ENCODE data around the gene PPP2R5D. TPM values are rescaled to one million over a fixed set of nuclear protein-coding genes. Genes with fewer than 3 reads are reported as not detected.
A peak's percentile ranks its signal among the peaks of the same experiment; 100 is the strongest.
"Not testable (repeated sequence)": the region's sequence is repeated elsewhere in the genome, so short reads cannot be mapped to it uniquely, and the experiment has no call there.

PPP2R5D gene
- total and polyA plus RNA-seq, 4 donors = 42.9 to 86.8 (median 68.4) TPM

DNA sequence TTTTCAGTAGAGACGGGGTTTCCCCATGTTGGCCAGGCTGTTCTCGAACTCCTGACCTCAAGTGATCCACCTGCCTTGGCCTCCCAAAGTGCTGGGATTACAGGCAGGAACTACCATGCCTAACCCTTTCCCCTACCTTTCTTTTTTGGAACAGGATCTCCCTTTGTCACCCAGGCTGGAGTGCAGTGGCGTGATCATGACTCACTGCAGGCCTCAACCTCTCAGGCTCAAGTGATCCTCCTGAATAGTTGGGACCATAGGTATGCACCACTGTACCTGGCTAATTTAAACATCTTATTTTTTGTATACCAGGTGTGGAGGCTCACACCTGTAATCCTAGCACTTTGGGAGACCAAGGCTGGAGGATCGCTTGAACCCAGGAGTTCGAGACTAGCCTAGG, 43.0 kb upstream of the PPP2R5D start:
- H3K36me3 ChIP-seq (ENCODE audit: control insufficient read depth, insufficient read depth, low read length) = peaks cover 61% of the 10 kb centered on the region
- H3K27me3 ChIP-seq (ENCODE audit: control insufficient read depth, insufficient read depth, low read length); H3K27ac ChIP-seq (ENCODE audit: low read depth, low read length); H3K4me1 ChIP-seq (ENCODE audit: control insufficient read depth, insufficient read depth, low read length); H3K4me3 ChIP-seq (ENCODE audit: low read depth, low read length); H3K9me3 ChIP-seq (ENCODE audit: control insufficient read depth, insufficient read depth, low read length); DNase-seq (ENCODE audit: low read depth in 4 of 6, low spot score in 6 of 6): not testable (repeated sequence)
- 96% methylated on average over 3 of the region's 5 CpGs for WGBS (ENCODE audit: insufficient coverage)

DNA sequence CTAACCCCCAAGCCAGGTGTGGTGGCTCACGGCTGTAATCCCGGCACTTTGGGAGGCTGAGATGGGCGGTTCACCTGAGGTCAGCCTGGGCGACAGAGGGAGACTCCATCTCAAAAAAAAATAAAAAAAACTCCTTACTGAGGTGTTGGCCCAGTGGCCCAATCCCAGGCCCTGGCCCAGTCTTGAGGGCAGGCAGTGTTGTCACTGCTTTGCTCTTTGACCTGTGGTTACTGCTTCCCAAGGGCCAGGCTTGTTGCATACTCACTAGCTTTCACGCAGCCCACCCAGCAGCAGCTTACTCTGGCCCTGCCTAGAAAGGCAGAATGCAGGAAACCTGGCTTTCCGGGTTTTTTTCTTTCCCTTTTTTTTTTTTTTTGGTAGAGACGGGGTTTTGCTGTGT, 41.9 kb upstream of the PPP2R5D start:
- WGBS (ENCODE audit: insufficient coverage) = 98% methylated on average over 4 of the region's 7 CpGs

DNA sequence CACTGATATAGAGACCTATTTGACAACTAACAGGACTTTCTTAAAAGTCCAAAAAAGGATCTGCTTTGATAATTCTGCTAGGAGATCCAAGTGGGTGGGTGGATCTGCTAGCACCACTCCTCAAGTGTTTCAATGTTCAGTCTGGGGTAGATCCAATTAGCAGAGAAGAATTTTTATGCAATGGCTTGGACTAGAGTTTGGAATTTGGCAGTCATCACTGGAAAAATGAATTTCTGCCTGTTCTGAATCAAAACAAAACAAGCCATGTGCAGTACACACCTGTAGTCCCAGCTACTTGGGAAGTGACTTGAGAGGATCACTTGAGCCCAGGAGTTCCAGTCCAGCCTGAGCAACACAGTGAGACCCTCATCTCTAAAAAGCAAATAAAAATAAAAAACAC, 36.4 kb upstream of the PPP2R5D start:
- Histone ChIP-seq H3K4me1 (ENCODE audit: control insufficient read depth, insufficient read depth, low read length) (no peaks in the 10 kb centered on the region), H3K9me3 (ENCODE audit: control insufficient read depth, insufficient read depth, low read length) (no peaks in the 10 kb centered on the region), H3K27me3 (ENCODE audit: control insufficient read depth, insufficient read depth, low read length) (no peaks in the 10 kb centered on the region), H3K27ac (ENCODE audit: low read depth, low read length) (no peak overlapping the region), H3K4me3 (ENCODE audit: low read depth, low read length) (no peak overlapping the region), H3K36me3 (ENCODE audit: control insufficient read depth, insufficient read depth, low read length) (peaks cover 19% of the 10 kb centered on the region)
- no peak for DNase-seq (ENCODE audit: low read depth in 4 of 6, low spot score in 6 of 6)

More for the DNA sequence above, 41.9 kb upstream of the PPP2R5D start:
- H3K9me3 ChIP-seq (ENCODE audit: control insufficient read depth, insufficient read depth, low read length) = no peaks in the 10 kb centered on the region
- H3K4me1 ChIP-seq (ENCODE audit: control insufficient read depth, insufficient read depth, low read length) = no peaks in the 10 kb centered on the region
- H3K27ac ChIP-seq (ENCODE audit: low read depth, low read length) = no peak overlapping the region
- no peak overlapping the region for H3K4me3 ChIP-seq (ENCODE audit: low read depth, low read length)
- DNase-seq (ENCODE audit: low read depth in 4 of 6, low spot score in 6 of 6) = no peak
- H3K27me3 ChIP-seq (ENCODE audit: control insufficient read depth, insufficient read depth, low read length) = no peaks in the 10 kb centered on the region
- H3K36me3 ChIP-seq (ENCODE audit: control insufficient read depth, insufficient read depth, low read length) = peaks cover 59% of the 10 kb centered on the region

DNA sequence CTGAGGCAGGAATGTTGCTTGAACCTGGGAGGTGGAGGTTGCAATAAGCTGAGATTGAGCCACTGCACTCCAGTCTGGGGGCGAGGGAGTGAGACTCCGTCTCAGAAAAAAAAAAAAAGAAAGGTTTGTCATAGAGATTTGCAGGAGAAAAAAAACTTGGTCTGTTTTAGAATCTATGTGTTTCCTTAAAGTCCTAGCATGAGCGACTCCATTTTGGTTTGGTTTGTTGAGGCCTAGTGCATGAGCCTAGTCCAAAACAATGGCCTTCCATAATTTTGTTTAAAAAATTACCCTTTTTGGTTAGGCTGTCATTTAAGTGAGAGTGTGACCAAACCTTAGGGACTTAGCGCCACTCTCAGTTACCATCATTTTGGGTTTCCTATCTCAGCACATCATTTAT, 32.0 kb upstream of the PPP2R5D start:
- Histone ChIP-seq H3K4me3 (ENCODE audit: low read depth, low read length) (no peak overlapping the region), H3K36me3 (ENCODE audit: control insufficient read depth, insufficient read depth, low read length) (no peaks in the 10 kb centered on the region), H3K9me3 (ENCODE audit: control insufficient read depth, insufficient read depth, low read length) (no peaks in the 10 kb centered on the region), H3K27me3 (ENCODE audit: control insufficient read depth, insufficient read depth, low read length) (no peaks in the 10 kb centered on the region), H3K27ac (ENCODE audit: low read depth, low read length) (no peak overlapping the region), H3K4me1 (ENCODE audit: control insufficient read depth, insufficient read depth, low read length) (no peaks in the 10 kb centered on the region)
- 90% methylated on average over 3 of the region's 4 CpGs for WGBS (ENCODE audit: insufficient coverage)
- DNase-seq (ENCODE audit: low read depth in 4 of 6, low spot score in 6 of 6) = no peak

DNA sequence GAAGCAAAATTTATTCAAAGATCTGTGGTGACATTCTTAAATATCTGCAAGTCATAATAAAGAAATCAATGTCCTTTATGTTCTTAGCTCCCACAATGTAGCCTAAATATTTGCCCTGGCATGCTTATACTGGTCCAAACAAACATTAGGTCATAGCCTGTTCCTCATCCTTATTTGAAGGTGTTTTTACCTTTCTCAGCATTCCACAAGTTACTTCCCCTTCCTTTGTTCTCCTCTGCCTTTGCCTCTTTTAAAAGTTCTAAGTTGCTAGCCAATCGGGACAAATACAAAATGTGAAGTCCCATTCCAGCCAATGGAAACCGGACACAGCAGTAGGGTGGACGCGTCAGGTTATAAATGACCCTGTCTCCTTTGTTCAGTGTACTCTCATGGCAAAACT, 30.0 kb upstream of the PPP2R5D start:
- not testable (repeated sequence) for H3K4me3 ChIP-seq (ENCODE audit: low read depth, low read length); H3K36me3 ChIP-seq (ENCODE audit: control insufficient read depth, insufficient read depth, low read length); DNase-seq (ENCODE audit: low read depth in 4 of 6, low spot score in 6 of 6); H3K27ac ChIP-seq (ENCODE audit: low read depth, low read length); H3K27me3 ChIP-seq (ENCODE audit: control insufficient read depth, insufficient read depth, low read length); H3K4me1 ChIP-seq (ENCODE audit: control insufficient read depth, insufficient read depth, low read length); H3K9me3 ChIP-seq (ENCODE audit: control insufficient read depth, insufficient read depth, low read length)
- 71% methylated on average over 4 of the region's 4 CpGs for WGBS (ENCODE audit: insufficient coverage)

DNA sequence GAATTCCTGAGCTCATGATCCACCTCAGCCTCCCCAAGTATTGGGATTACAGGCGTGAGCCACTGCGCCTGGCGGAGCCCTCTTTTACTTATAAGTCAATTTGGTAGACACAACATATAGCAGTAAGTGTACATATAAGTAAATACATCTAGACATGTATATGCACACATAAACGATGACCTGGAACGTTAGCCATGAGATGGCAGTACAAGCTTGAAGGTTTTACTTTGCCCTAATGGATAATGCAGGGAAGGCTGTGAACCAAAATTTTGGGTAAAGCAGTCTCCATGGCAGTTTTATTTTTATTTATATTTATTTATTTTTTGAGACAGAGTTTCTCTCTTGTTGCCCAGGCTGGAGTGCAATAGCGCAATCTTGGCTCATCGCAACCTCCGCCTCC, 26.2 kb upstream of the PPP2R5D start:
- H3K36me3 ChIP-seq (ENCODE audit: control insufficient read depth, insufficient read depth, low read length) = peaks cover 24% of the 10 kb centered on the region
- no CpG with 5 or more reads among the region's 8 CpGs for WGBS (ENCODE audit: insufficient coverage)

DNA sequence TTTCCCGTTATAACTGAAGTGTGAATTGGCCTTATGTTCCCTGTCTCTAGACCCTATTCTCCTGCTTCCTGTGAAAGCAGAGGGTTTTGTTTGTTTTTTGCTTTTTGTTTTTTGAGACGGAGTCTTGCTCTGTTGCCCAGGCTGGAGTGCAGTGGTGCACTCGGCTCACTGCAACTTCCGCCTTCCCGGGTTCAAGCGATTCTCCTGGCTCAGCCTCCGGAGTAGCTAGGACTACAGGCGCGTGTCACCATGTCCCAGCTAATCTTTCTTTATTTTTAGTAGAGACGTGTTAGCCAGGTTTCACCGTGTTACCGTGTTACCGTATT, 24.5 kb upstream of the PPP2R5D start:
- peak overlapping the region; percentile 47 for H3K4me3 ChIP-seq (ENCODE audit: low read depth, low read length)
- peaks cover 16% of the 10 kb centered on the region for H3K4me1 ChIP-seq (ENCODE audit: control insufficient read depth, insufficient read depth, low read length)
- no peaks in the 10 kb centered on the region for H3K9me3 ChIP-seq (ENCODE audit: control insufficient read depth, insufficient read depth, low read length)
- DNase-seq (ENCODE audit: low read depth in 4 of 6, low spot score in 6 of 6) = no peak
- 43% methylated on average over 12 of the region's 13 CpGs for WGBS (ENCODE audit: insufficient coverage)
- H3K27me3 ChIP-seq (ENCODE audit: control insufficient read depth, insufficient read depth, low read length) = peaks cover 11% of the 10 kb centered on the region
- peaks cover 41% of the 10 kb centered on the region for H3K36me3 ChIP-seq (ENCODE audit: control insufficient read depth, insufficient read depth, low read length)
- no peak overlapping the region for H3K27ac ChIP-seq (ENCODE audit: low read depth, low read length)

More for the DNA sequence above, 26.2 kb upstream of the PPP2R5D start:
- peaks cover 16% of the 10 kb centered on the region for H3K4me1 ChIP-seq (ENCODE audit: control insufficient read depth, insufficient read depth, low read length)
- no peak overlapping the region for H3K27ac ChIP-seq (ENCODE audit: low read depth, low read length)
- no peaks in the 10 kb centered on the region for H3K9me3 ChIP-seq (ENCODE audit: control insufficient read depth, insufficient read depth, low read length)
- no peak overlapping the region for H3K4me3 ChIP-seq (ENCODE audit: low read depth, low read length)
- no peak for DNase-seq (ENCODE audit: low read depth in 4 of 6, low spot score in 6 of 6)
- H3K27me3 ChIP-seq (ENCODE audit: control insufficient read depth, insufficient read depth, low read length) = peaks cover 11% of the 10 kb centered on the region

DNA sequence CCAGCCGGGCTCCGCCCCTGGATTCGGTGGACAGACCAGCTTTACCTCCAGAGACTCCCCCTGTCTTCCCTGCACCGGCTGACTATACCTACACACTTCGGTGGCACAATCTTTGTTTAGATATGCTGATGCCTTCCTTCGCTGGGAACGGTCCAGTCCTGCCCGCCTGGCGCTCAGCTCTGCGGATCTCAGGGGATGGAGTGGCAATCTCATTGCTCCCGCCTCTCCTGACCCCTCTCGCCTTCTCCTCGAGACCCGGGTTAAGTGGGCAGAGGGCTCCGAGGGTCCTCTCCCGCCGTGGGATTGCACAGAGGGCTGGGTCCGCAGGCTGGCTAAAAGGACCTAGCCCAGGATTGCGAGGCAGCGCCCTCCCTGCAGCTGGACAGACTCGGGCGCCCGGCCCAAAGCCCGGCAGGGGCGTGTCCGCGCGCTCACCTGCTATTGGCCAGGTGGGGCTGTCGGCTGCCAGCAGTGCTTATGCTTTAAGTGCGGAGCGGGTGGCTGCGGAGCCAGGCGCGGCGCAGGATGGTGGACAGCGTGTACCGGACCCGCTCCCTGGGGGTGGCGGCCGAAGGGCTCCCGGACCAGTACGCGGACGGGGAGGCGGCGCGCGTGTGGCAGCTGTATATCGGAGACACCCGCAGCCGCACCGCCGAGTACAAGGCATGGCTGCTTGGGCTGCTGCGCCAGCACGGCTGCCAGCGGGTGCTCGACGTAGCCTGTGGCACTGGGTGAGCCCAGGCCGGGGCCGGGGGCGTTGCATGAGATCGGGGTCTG, 23.9 kb upstream of the PPP2R5D start, which contains the start of gene GNMT:
Gene GNMT (plus strand): TSS at position 512 of the 777 bp plus-strand sequence. CDS start 14 bp downstream, at position 526.
- H3K4me3 ChIP-seq (ENCODE audit: low read depth, low read length) = peak within 1 kb of the TSS; percentile 47
- H3K36me3 ChIP-seq (ENCODE audit: control insufficient read depth, insufficient read depth, low read length) = peaks cover 46% of the 10 kb centered on the region
- peaks cover 16% of the 10 kb centered on the region for H3K4me1 ChIP-seq (ENCODE audit: control insufficient read depth, insufficient read depth, low read length)
- no peak within 1 kb of the TSS for H3K27ac ChIP-seq (ENCODE audit: low read depth, low read length)
- peak in 2 of 6 donors; percentile 43 to 71 for DNase-seq (ENCODE audit: low read depth in 4 of 6, low spot score in 6 of 6)
- H3K27me3 ChIP-seq (ENCODE audit: control insufficient read depth, insufficient read depth, low read length) = peaks cover 11% of the 10 kb centered on the region
- H3K9me3 ChIP-seq (ENCODE audit: control insufficient read depth, insufficient read depth, low read length) = no peaks in the 10 kb centered on the region
- 4% methylated on average over 61 of the region's 62 CpGs for WGBS (ENCODE audit: insufficient coverage)

DNA sequence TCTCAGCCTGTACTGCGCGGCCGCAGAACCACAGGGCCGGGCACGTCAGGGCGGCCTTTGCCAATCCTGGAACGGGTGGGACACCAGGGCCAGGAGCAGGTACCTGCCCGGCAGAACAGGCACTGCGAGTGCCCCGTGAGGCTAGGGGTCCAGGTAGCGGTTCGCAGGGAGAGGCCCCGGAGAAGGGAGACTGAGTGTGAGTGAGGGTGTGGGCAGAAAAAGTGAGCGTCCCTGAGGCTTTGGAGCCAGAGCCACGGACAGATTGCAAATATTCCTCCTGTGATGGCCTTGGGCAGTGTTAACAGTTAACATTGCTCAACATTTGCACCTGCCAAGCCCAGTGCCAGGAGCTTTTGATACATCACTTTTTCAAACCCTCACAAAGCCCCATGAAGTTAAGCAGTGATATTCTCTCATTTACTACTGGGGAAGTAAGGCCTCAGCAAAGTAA, 23.3 kb upstream of the PPP2R5D start:
- WGBS (ENCODE audit: insufficient coverage) = 24% methylated on average over 15 of the region's 15 CpGs
- H3K36me3 ChIP-seq (ENCODE audit: control insufficient read depth, insufficient read depth, low read length) = peaks cover 53% of the 10 kb centered on the region
- no peaks in the 10 kb centered on the region for H3K9me3 ChIP-seq (ENCODE audit: control insufficient read depth, insufficient read depth, low read length)
- H3K27ac ChIP-seq (ENCODE audit: low read depth, low read length) = no peak overlapping the region
- H3K4me3 ChIP-seq (ENCODE audit: low read depth, low read length) = peak overlapping the region; percentile 47
- peaks cover 16% of the 10 kb centered on the region for H3K4me1 ChIP-seq (ENCODE audit: control insufficient read depth, insufficient read depth, low read length)
- DNase-seq (ENCODE audit: low read depth in 4 of 6, low spot score in 6 of 6) = peak in 1 of 6 donors; percentile 9
- peaks cover 11% of the 10 kb centered on the region for H3K27me3 ChIP-seq (ENCODE audit: control insufficient read depth, insufficient read depth, low read length)

DNA sequence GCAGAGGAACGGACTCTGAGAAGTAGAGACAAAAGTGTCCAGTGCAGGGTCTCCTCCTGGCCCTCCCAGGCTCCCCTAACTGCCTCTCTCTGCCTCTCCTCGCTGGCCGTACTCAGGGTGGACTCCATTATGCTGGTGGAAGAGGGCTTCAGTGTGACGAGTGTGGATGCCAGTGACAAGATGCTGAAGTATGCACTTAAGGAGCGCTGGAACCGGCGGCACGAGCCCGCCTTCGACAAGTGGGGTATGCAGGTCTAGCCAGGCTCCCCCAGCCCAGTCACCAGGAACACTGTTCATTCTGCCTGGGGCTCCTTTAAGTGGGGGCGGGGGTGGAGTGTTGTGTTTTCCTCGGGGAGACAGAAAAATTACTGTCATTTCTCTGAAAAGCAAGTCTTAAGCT, 22.3 kb upstream of the PPP2R5D start:
- H3K36me3 ChIP-seq (ENCODE audit: control insufficient read depth, insufficient read depth, low read length) = peaks cover 63% of the 10 kb centered on the region
- H3K27ac ChIP-seq (ENCODE audit: low read depth, low read length) = no peak overlapping the region

More for the DNA sequence above, 22.3 kb upstream of the PPP2R5D start:
- H3K9me3 ChIP-seq (ENCODE audit: control insufficient read depth, insufficient read depth, low read length) = no peaks in the 10 kb centered on the region
- H3K4me1 ChIP-seq (ENCODE audit: control insufficient read depth, insufficient read depth, low read length) = peaks cover 16% of the 10 kb centered on the region
- peaks cover 11% of the 10 kb centered on the region for H3K27me3 ChIP-seq (ENCODE audit: control insufficient read depth, insufficient read depth, low read length)
- no peak for DNase-seq (ENCODE audit: low read depth in 4 of 6, low spot score in 6 of 6)
- no peak overlapping the region for H3K4me3 ChIP-seq (ENCODE audit: low read depth, low read length)
- 83% methylated on average over 4 of the region's 12 CpGs for WGBS (ENCODE audit: insufficient coverage)
